Globus pallidus (tissue), 1 donor: Measurements from ENCODE around the gene ADD3.
"Not testable (repeated sequence)": the region's sequence is repeated elsewhere in the genome, so short reads cannot be mapped to it uniquely, and the experiment has no call there.

ENCODE experiments used
- DNase-seq: peaks from one replicate; pipeline ENCODE4 v3.0.0-alpha.2; 2015; ENCODE audit warnings: low spot score

Gene ADD3

GRCh38 chr10:110035070-110035921, 27.5 kb downstream of the ADD3 start:
- DNase-seq: no peak

GRCh38 chr10:110036640-110037039, 28.9 kb downstream of the ADD3 start:
- DNase-seq: no peak

GRCh38 chr10:110039254-110039653, 31.5 kb downstream of the ADD3 start:
- DNase-seq: no peak

- no peak for DNase-seq
Measured at GRCh38 chr10:110040108-110040507, 32.3 kb downstream of the ADD3 start.

DNA sequence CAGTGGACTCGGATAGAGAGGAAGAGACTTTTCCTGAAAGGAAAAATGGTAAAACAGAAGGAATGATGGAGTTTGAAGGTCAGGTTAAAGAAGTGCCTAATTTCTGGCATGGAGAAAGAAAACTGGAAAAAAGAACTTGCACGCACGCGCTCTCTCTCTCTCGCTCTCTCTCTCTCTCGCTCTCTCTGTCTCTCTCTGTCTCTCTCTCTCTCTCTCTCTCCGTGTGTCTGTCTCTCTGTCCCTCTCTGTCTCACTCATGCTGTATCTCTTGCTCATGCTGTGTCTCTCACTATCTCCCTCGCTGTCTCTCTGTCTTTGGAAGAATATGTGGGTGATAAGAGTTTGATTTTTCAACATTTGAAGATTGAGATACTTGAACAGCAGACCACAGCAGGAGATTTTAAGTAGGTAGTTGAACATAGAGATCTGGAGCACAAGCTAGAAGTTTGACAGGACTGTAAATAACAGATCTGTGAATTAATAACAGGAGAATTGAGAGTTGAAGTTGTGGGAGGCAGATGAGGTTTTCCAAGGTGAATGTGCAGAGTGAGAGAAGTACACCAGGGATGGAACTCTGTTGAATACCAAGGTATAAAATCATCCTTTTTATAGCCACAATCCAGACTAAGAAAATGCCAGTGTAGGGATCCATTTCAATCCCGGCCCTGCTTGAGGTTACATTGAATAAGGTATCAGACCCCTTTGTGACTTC, 33.1 kb downstream of the ADD3 start:
- no peak for DNase-seq

DNA sequence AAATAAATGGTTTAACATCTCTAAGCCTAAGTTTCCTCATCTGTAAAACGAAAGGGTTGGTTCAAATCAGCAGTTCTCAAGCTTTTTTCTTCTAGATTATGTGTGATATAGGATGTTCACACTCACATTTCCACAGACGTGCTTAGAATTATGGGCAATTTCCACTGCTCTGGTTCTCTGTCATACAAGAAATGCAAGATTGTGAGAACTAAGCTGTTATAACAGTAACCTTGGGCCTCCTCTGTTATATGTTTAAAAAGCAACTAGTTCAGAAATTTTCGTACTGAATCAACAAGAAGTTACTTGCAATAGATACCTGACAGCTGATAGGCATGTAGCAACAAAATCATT, 33.7 kb downstream of the ADD3 start:
- DNase-seq: no peak

GRCh38 chr10:110042181-110042580, 34.4 kb downstream of the ADD3 start:
- DNase-seq: no peak

DNA sequence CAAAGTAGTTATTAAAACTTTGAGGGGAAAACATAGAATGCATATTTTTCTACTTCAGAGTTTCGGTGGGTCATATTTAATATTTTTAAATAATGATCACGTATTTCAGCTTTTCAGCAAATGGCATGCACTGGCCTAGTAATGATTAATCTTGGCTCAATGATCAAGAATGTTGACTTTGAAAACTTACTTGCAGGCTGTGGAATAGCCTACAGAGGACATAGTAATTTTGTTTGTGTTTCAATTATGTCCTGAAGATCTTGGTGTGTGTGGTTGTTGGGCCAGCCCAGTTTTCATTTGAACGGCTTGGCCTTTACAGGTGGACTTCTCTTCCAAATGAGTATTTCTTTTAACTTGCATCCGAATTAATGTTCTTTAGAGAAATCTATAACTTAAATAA, 35.1 kb downstream of the ADD3 start:
- DNase-seq: no peak

GRCh38 chr10:110044681-110045080, 36.9 kb downstream of the ADD3 start:
- DNase-seq: no peak

- no peak for DNase-seq
Measured at GRCh38 chr10:110045772-110046171, 38.0 kb downstream of the ADD3 start.

DNA sequence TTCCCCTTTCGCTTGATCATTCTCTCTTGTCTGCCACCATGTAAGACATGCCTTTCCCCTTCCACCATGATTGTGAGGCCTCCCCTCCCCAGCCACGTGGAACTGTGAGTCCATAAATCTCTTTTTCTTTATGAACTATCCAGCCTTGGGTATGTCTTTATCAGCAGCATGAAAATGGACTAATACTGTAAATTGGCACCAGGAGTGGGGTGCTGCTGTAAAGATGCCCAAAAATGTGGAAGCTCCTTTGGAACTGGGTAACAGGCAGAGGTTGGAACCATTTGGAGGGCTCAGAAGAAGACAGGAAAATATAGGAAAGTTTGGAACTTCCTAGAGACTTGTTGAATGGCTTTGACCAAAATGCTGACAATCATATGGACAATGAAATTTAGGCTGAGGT, 40.4 kb downstream of the ADD3 start:
- DNase-seq: not testable (repeated sequence)

DNA sequence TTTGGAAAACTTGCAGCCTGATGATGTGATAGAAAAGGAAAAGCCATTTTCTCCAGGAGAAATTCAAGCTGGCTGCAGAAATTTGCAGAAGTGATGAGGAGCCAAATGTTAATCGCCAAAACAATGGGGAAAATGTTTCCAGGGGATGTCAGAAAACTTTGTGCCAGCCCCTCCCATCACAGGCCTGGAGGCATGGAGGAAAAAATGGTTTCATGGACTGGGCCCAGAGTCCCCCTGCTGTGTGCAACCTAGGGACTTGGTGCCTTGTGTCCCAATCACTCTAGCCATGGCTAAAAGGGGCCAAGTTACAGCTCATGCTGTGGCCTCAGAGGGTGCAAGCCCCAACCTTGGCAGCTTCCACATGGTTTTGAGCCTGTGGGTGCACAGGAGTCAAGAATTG, 41.0 kb downstream of the ADD3 start:
- no peak for DNase-seq

DNA sequence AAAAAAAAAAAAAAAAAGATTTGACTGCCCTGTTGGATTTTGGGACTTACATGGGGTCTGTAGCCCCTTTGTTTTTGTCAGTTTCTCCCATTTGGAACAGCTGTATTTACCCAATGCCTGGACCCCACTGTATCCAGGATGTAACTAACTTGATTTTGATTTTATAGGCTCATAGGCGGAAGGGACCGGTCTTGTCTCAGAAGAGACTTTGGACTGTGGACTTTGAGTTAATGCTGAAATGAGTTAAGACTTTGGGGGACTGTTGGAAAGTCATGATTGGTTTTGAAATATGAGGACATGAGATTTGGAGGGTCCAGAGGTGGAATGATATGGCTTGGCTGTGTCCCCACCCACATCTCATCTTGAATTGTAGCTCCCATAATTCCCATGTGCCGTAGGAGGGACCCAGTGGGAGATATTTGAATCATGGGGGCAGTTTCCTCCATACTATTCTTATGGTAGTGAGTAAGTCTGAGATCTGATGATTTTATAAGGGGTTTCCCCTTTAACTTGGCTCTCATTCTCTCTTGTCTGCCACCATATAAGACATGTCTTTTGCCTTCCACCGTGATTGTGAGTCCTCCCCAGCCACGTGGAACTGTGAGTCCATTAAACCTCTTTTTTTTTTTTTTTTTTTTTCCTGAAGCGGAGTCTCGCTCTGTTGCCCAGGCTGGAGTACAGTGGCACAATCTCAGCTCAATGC, 42.3 kb downstream of the ADD3 start:
- DNase-seq: not testable (repeated sequence)

DNA sequence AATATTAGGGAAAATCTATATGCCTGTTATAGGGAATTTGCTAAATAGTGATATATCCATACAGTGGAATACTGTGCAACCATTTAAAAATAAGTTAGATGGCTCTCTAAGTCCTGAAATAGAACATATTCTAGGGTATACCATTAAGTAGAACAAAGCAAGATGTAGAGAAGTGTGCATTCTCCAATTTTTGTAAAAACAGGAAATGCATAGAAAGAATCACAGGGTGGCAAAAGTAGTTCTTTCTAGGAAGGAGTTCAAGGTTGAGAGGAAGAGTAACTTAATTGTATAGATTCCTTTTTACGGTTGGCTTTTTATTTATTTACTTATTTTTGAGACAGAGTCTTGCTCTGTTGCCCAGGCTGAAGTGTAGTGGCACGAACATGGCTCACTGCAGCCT, 43.7 kb downstream of the ADD3 start:
- DNase-seq: no peak

DNA sequence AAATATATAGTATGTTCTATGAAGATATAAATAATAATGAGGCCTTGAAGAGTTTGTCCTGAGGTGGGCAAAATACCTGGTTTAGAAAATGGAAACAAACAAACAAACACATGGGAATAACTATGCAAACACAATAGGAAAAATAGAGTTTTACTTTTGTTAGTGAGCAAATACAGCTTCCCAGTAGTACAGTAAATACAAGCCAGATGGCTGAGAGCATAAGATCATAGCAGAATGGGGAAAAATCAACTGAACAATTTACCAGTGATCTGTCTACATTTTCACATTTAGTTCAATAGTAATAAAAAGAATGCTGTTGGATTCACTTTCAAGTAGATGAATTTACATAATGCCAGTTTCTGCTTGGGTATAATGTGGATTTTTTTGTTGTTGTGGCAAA, 45.1 kb downstream of the ADD3 start:
- DNase-seq: no peak

DNA sequence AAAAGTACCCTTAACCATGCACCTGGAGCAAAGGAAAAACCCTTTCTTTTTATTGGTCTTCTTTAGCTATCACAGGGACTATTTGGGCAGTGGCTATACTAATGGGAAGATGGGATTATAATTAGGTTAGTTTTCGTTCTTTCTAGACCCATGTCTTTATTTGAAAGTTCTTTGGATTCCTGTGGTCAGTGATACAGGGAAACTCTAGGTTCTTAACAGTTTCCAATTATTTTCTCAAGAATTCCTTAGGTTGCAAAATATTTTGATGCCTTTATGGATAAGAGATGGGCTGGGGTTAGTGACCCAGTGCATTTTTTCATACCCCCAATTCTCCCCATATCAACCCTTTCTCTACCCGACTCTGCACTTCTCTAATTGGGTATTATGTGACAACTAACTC, 49.0 kb downstream of the ADD3 start:
- no peak for DNase-seq

- no peak for DNase-seq
Measured at GRCh38 chr10:110057456-110057855, 49.7 kb downstream of the ADD3 start.

GRCh38 chr10:110058212-110058611, 50.4 kb downstream of the ADD3 start:
- no peak for DNase-seq

DNA sequence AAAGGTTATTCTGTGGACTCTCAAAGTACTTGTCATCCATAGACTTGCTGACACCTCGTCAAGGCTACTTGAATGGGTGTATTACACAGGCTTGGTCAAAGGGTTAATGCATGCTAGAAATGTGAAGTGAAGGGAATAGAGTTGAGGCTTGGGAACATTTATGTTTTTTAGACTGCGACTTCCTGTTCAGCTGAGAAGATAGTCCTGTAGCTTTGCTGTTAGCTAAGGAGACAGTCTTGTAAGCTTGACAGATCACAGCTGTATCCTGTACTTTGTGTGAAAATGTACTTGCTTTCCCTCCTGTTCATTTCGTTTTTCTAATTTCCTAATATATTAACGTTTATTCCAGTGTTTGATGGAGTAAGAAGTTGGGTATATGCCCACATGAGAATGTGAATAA, 52.1 kb downstream of the ADD3 start:
- DNase-seq: no peak

- no peak for DNase-seq
Measured at GRCh38 chr10:110061687-110062086, 53.9 kb downstream of the ADD3 start.

- DNase-seq: no peak
Measured at GRCh38 chr10:110065269-110065668, 57.5 kb downstream of the ADD3 start.

DNA sequence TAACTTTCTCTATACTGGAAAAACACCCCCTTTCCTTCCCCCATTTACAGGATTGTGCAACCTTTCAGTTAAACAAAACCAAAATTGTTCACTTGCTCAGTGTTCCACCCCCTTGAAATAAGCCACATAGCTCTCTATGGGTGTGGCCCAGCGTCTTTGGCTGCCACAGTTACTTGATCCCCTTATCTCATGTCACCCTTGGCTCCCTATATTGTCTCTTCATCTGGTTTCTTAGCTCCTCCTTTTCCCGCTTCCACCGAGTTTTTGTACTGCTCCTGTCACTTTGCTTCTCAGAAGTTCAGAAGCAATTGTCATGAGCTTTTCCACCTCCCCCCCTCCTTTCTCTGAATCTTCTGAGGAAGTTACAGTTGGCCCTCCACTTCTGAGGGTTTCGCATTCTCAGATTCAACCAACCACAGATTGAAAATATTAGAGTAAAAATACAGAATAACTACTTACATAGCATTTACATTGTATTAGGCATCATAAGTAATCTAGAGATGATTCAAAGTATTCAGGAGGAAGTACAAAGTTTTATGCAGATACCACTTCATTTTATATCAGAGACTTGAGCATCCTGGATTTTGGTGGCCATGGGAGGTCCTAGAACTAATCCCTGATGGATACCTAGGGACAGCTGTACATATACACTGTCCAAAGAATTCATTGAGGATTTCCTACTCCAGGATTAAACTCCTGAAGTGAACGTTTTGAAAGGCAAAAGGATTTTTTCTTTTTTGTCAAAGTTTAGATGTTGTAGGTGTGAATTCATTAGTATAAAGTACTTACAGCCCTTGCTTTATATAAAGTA, 60.4 kb downstream of the ADD3 start:
- DNase-seq: no peak
